Muscle layer of duodenum (tissue), 2 donors: Measurements from ENCODE around the gene SUOX.
"Not testable (repeated sequence)": the region's sequence is repeated elsewhere in the genome, so short reads cannot be mapped to it uniquely, and the experiment has no call there.

ENCODE experiments used
- H3K27ac ChIP-seq: one replicate; pipeline ENCODE4 v1.7.0; 2013; ENCODE audit warnings: mild to moderate bottlenecking, low read length
- H3K27me3 ChIP-seq: one replicate; pipeline ENCODE4 v1.7.0; 2013; ENCODE audit warnings: low read depth, mild to moderate bottlenecking, control low read depth, low read length
- H3K36me3 ChIP-seq, 2 donors: one replicate each; pipeline ENCODE4 v1.7.0; 2013; ENCODE audit warnings: low read length in 2 of 2, control low read depth in 1 of 2, mild to moderate bottlenecking in 1 of 2; ENCODE audit not compliant: insufficient read depth in 2 of 2, control insufficient read depth in 1 of 2
- H3K4me1 ChIP-seq, 2 donors: one replicate each; pipeline ENCODE4 v1.7.0; 2013; ENCODE audit warnings: low read length in 2 of 2, mild to moderate bottlenecking in 2 of 2, control low read depth in 1 of 2, moderate library complexity in 1 of 2; ENCODE audit not compliant: insufficient read depth in 2 of 2, control insufficient read depth in 1 of 2
- H3K4me3 ChIP-seq, 2 donors: one replicate each; pipeline ENCODE4 v1.7.0; 2013; ENCODE audit warnings: low read length in 2 of 2, low read depth in 1 of 2, mild to moderate bottlenecking in 1 of 2
- H3K9me3 ChIP-seq, 2 donors: one replicate each; pipeline ENCODE4 v1.7.0; 2013; ENCODE audit warnings: low read length in 2 of 2, control low read depth in 1 of 2, mild to moderate bottlenecking in 1 of 2; ENCODE audit not compliant: control insufficient read depth in 1 of 2
- donor health status: healthy.

SUOX gene

GRCh38 chr12:55985341-55985740 is 11.7 kb upstream of the SUOX start:
- Histone ChIP-seq H3K27me3 (no peaks in the 10 kb centered on the region), H3K27ac (no peak overlapping the region), H3K4me3 (no peak overlapping the region), H3K4me1 (no peaks in the 10 kb centered on the region), H3K36me3 (peaks cover 23 to 34% of the 10 kb centered on the region in 2 donors), H3K9me3 (no peaks in the 10 kb centered on the region)

- not testable (repeated sequence) for H3K27me3 ChIP-seq, H3K27ac ChIP-seq, H3K9me3 ChIP-seq, H3K4me1 ChIP-seq, H3K4me3 ChIP-seq
- H3K36me3 ChIP-seq = peaks cover 30 to 40% of the 10 kb centered on the region in 2 donors
Measured at GRCh38 chr12:55985976-55986375, 11.1 kb upstream of the SUOX start.

GRCh38 chr12:55991110-55991509 is 6.0 kb upstream of the SUOX start:
- peaks cover 41 to 61% of the 10 kb centered on the region in 2 donors for H3K36me3 ChIP-seq
- H3K9me3 ChIP-seq = no peaks in the 10 kb centered on the region
- H3K4me3 ChIP-seq = no peak overlapping the region
- H3K4me1 ChIP-seq = peaks cover 0 to 3% of the 10 kb centered on the region in 2 donors
- H3K27me3 ChIP-seq = no peaks in the 10 kb centered on the region
- no peak overlapping the region for H3K27ac ChIP-seq

- Histone ChIP-seq H3K4me3 (no peak overlapping the region), H3K27ac (peak overlapping the region; percentile 27), H3K4me1 (peaks cover 3 to 16% of the 10 kb centered on the region in 2 donors), H3K9me3 (no peaks in the 10 kb centered on the region), H3K27me3 (no peaks in the 10 kb centered on the region), H3K36me3 (peaks cover 40 to 53% of the 10 kb centered on the region in 2 donors)
Measured at GRCh38 chr12:55993230-55993853, 3.7 kb upstream of the SUOX start.

GRCh38 chr12:55995366-55995765 is 1.7 kb upstream of the SUOX start:
- Histone ChIP-seq H3K4me3 (no peak overlapping the region), H3K4me1 (peaks cover 3 to 18% of the 10 kb centered on the region in 2 donors), H3K9me3 (no peaks in the 10 kb centered on the region), H3K27ac (no peak overlapping the region), H3K27me3 (no peaks in the 10 kb centered on the region), H3K36me3 (peaks cover 34 to 41% of the 10 kb centered on the region in 2 donors)

- H3K9me3 ChIP-seq = no peaks in the 10 kb centered on the region
- H3K27ac ChIP-seq = peak overlapping the region; percentile 88
- no peaks in the 10 kb centered on the region for H3K27me3 ChIP-seq
- H3K36me3 ChIP-seq = peaks cover 25 to 32% of the 10 kb centered on the region in 2 donors
- peaks cover 3 to 18% of the 10 kb centered on the region in 2 donors for H3K4me1 ChIP-seq
- peak overlapping the region; percentile 89 to 94 for H3K4me3 ChIP-seq
Measured at GRCh38 chr12:55996201-55996714, 818 bp upstream of the SUOX start.

- H3K27me3 ChIP-seq = no peaks in the 10 kb centered on the region
- peak overlapping the region; percentile 89 to 94 for H3K4me3 ChIP-seq
- peaks cover 24 to 29% of the 10 kb centered on the region in 2 donors for H3K36me3 ChIP-seq
- no peaks in the 10 kb centered on the region for H3K9me3 ChIP-seq
- H3K27ac ChIP-seq = peak overlapping the region; percentile 88
- peaks cover 3 to 18% of the 10 kb centered on the region in 2 donors for H3K4me1 ChIP-seq
Measured at GRCh38 chr12:55997535-55997859, 421 bp downstream of the SUOX start.

- H3K27ac ChIP-seq, H3K27me3 ChIP-seq, H3K9me3 ChIP-seq, H3K4me3 ChIP-seq: not testable (repeated sequence)
- Histone ChIP-seq H3K36me3 (peaks cover 20 to 26% of the 10 kb centered on the region in 2 donors), H3K4me1 (peaks cover 3 to 18% of the 10 kb centered on the region in 2 donors)
Measured at GRCh38 chr12:55999522-55999921, 2.4 kb downstream of the SUOX start.

GRCh38 chr12:55999999-56000540 is 3.0 kb downstream of the SUOX start:
- Histone ChIP-seq H3K36me3 (peaks cover 22 to 28% of the 10 kb centered on the region in 2 donors), H3K4me1 (peaks cover 3 to 18% of the 10 kb centered on the region in 2 donors)
- not testable (repeated sequence) for H3K27ac ChIP-seq, H3K4me3 ChIP-seq, H3K9me3 ChIP-seq, H3K27me3 ChIP-seq

GRCh38 chr12:56001487-56002100 is 4.5 kb downstream of the SUOX start:
- H3K9me3 ChIP-seq = no peaks in the 10 kb centered on the region
- peaks cover 0 to 13% of the 10 kb centered on the region in 2 donors for H3K4me1 ChIP-seq
- no peak overlapping the region for H3K4me3 ChIP-seq
- H3K36me3 ChIP-seq = peaks cover 22 to 28% of the 10 kb centered on the region in 2 donors
- H3K27me3 ChIP-seq = no peaks in the 10 kb centered on the region
- no peak overlapping the region for H3K27ac ChIP-seq

- not testable (repeated sequence) for H3K4me1 ChIP-seq, H3K9me3 ChIP-seq, H3K4me3 ChIP-seq, H3K27ac ChIP-seq, H3K27me3 ChIP-seq
- H3K36me3 ChIP-seq = peaks cover 22 to 28% of the 10 kb centered on the region in 2 donors
Measured at GRCh38 chr12:56003376-56003775, 6.3 kb downstream of the SUOX start.
